Measurements from ENCODE around the gene MAEL.

The MAEL gene

DNA sequence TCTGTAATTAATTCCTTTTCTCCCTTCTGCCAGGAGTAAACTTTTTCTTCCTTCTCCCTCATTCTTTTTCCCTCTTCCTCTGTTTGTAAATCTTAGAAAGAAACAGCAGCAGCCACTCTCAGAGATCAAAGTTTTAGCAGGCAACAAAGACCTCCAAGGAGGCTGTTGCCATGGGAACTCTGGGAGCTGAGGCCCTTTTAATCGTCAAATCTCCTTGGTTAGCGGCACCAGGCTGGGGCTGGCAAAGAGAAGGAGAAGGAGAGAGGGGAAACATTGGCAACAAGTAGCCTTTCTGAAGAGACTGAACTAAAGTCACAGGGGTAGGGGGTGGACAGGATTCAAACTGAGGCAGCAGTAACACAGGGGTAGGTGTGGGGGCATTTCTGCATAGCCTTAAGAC lies 38.9 kb upstream of the MAEL start:
- no peak for DNase-seq
- Histone ChIP-seq H3K4me3 (ENCODE audit: low read depth, low read length) (no peak overlapping the region), H3K27me3 (peaks cover 48% of the 10 kb centered on the region), H3K36me3 (no peaks in the 10 kb centered on the region), H3K4me1 (no peaks in the 10 kb centered on the region), H3K9me3 (no peaks in the 10 kb centered on the region)
- TF ChIP-seq, protein P1, sequence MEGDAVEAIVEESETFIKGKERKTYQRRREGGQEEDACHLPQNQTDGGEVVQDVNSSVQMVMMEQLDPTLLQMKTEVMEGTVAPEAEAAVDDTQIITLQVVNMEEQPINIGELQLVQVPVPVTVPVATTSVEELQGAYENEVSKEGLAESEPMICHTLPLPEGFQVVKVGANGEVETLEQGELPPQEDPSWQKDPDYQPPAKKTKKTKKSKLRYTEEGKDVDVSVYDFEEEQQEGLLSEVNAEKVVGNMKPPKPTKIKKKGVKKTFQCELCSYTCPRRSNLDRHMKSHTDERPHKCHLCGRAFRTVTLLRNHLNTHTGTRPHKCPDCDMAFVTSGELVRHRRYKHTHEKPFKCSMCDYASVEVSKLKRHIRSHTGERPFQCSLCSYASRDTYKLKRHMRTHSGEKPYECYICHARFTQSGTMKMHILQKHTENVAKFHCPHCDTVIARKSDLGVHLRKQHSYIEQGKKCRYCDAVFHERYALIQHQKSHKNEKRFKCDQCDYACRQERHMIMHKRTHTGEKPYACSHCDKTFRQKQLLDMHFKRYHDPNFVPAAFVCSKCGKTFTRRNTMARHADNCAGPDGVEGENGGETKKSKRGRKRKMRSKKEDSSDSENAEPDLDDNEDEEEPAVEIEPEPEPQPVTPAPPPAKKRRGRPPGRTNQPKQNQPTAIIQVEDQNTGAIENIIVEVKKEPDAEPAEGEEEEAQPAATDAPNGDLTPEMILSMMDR (IDR thresholded peaks at IDR 0.05; ENCODE audit: low read depth, low read length) = no peak

DNA sequence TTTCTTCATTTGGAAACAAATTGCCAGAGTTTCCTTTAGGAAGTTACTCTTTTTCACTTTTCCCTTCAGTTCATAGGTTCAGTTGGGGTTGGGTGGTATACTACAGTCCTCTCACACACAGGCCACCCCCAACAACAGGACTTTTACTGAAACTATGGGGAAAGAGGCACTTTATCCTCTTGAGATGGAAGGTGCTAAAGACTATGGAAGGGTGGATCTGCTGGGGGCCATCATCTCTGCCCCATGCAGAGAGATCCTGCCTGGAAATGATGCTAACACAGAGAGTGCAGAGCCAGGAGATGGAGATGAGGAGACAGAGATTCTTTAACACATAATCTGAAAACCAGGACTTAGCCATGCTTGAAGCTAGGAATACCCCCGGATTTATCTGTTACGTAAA lies 38.0 kb upstream of the MAEL start:
- Histone ChIP-seq H3K9me3 (no peaks in the 10 kb centered on the region), H3K4me1 (no peaks in the 10 kb centered on the region), H3K36me3 (no peaks in the 10 kb centered on the region), H3K27me3 (peaks cover 48% of the 10 kb centered on the region), H3K4me3 (ENCODE audit: low read depth, low read length) (no peak overlapping the region)
- TF ChIP-seq, protein P1 (IDR thresholded peaks at IDR 0.05; ENCODE audit: low read depth, low read length) = no peak
- DNase-seq = no peak

DNA sequence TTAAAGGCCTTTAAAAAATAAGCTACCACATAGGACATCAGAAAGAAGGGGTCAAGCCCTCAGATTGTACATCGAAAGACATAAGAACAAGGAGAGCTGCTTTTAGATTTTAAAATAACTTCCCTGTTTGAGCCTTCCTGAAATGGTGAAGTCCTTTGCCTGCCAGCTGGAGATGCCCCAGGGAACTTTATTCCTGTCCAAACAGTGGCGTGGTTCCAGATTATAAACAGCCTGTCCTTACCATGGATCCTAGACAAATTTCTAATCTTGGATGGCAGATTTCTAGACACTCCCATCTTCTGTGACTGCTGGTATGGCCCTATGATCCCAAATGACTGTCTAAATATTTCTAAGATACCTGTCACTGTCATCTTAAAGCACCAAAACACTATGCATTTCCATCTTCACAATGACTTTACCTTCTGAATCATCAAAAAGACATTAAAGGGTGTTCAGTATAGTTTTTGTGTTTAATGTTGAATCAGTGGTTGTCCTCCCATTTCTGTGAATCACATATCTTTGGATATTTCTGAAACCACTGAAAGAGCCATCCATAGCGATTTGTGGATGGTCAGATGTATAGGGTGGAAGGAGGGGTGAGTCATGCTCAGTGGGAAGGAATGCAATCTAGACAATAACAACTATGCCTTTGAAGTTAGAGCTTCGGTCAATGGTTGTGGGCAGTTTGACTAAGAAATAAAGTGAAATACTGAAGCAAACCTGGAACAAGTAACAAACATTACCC lies 36.9 kb upstream of the MAEL start:
- Histone ChIP-seq H3K4me1 (no peaks in the 10 kb centered on the region), H3K9me3 (no peaks in the 10 kb centered on the region), H3K36me3 (no peaks in the 10 kb centered on the region), H3K4me3 (ENCODE audit: low read depth, low read length) (no peak overlapping the region), H3K27me3 (peaks cover 38% of the 10 kb centered on the region)
- no peak for DNase-seq
- TF ChIP-seq, protein P1 (IDR thresholded peaks at IDR 0.05; ENCODE audit: low read depth, low read length) = no peak

DNA sequence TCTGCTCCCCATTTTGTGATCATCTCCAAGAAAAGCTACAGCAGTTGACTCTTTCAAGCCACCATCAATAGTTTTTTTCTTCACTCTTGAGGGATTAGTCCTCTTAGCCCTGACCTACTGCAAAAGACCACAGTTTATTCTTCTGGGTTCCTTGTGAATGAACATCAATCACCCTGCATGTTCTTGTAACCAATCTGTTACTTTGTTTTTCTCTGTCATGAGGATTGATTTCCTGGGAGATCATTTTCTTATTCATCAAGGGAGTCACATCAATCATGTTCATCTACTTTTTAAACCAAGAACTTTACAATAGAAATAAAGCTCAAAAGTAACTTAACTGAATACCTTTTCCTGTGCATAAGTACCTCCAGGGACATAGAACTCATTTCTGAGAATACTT lies 35.6 kb upstream of the MAEL start:
- H3K4me3 ChIP-seq (ENCODE audit: low read depth, low read length) = no peak overlapping the region
- TF ChIP-seq, protein P1 (IDR thresholded peaks at IDR 0.05; ENCODE audit: low read depth, low read length) = no peak
- no peak for DNase-seq

GRCh38 chr1:166956057-166956850 lies 32.8 kb upstream of the MAEL start:
- H3K4me3 ChIP-seq (ENCODE audit: low read depth, low read length) = no peak overlapping the region
- no peaks in the 10 kb centered on the region for H3K9me3 ChIP-seq
- no peaks in the 10 kb centered on the region for H3K4me1 ChIP-seq
- TF ChIP-seq, protein P1 (IDR thresholded peaks at IDR 0.05; ENCODE audit: low read depth, low read length) = no peak
- peaks cover 8% of the 10 kb centered on the region for H3K27me3 ChIP-seq
- H3K36me3 ChIP-seq = no peaks in the 10 kb centered on the region
- DNase-seq = no peak

More for the DNA sequence above, 35.6 kb upstream of the MAEL start:
- no peaks in the 10 kb centered on the region for H3K36me3 ChIP-seq
- peaks cover 27% of the 10 kb centered on the region for H3K27me3 ChIP-seq
- no peaks in the 10 kb centered on the region for H3K4me1 ChIP-seq
- H3K9me3 ChIP-seq = no peaks in the 10 kb centered on the region

GRCh38 chr1:166956872-166957271 lies 32.2 kb upstream of the MAEL start:
- TF ChIP-seq, protein P1 (IDR thresholded peaks at IDR 0.05; ENCODE audit: low read depth, low read length) = no peak
- Histone ChIP-seq H3K36me3 (no peaks in the 10 kb centered on the region), H3K27me3 (peaks cover 8% of the 10 kb centered on the region), H3K4me1 (no peaks in the 10 kb centered on the region), H3K4me3 (ENCODE audit: low read depth, low read length) (no peak overlapping the region), H3K9me3 (no peaks in the 10 kb centered on the region)
- DNase-seq = no peak

Measured in BE2C (cell line).